Stromal cell of bone marrow (primary cell): Measurements from ENCODE around the gene INPP5E.

ENCODE experiments used
- DNase-seq: peaks from one replicate; pipeline ENCODE4 v3.0.0-alpha.2; 2012; ENCODE audit warnings: low read depth

INPP5E gene

GRCh38 chr9:136473354-136473721, 33.7 kb upstream of the INPP5E start:
- no peak for DNase-seq

GRCh38 chr9:136472640-136473353, 33.2 kb upstream of the INPP5E start:
- DNase-seq = no peak

GRCh38 chr9:136471802-136472487, 32.3 kb upstream of the INPP5E start:
- DNase-seq = no peak

GRCh38 chr9:136470792-136471469, 31.3 kb upstream of the INPP5E start:
- no peak for DNase-seq

- DNase-seq = no peak
These were observed 30.7 kb upstream of the INPP5E start for GRCh38 chr9:136470356-136470755.

GRCh38 chr9:136467766-136468165, 28.1 kb upstream of the INPP5E start:
- DNase-seq = no peak

- no peak for DNase-seq
These were observed 26.5 kb upstream of the INPP5E start for GRCh38 chr9:136466155-136466541.

- no peak for DNase-seq
These were observed 26.0 kb upstream of the INPP5E start for GRCh38 chr9:136465500-136466154.

GRCh38 chr9:136464241-136464640, 24.6 kb upstream of the INPP5E start:
- DNase-seq = no peak

- no peak for DNase-seq
These were observed 23.9 kb upstream of the INPP5E start for GRCh38 chr9:136463578-136463977.

DNA sequence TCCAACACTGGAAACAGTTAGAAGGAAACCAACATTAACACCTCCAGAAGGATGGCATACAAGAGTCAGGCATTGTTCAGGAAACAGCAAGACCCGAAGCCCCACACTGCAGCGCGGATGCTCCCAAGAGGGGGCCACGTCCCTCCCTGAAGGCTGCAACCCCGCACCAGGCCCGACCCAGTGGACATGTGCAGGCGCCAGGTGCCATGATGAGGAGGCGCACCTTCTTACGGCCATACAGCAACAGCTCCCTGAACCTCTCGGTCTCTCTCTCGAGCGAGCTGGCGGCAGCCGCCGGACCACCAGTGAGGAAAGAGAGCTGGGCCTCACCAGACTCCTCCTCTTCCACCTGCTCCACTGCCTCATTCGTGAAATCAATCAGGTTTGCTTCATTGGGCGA, 23.0 kb upstream of the INPP5E start:
- no peak for DNase-seq

- no peak for DNase-seq
These were observed 21.2 kb upstream of the INPP5E start for GRCh38 chr9:136460772-136461325.

DNA sequence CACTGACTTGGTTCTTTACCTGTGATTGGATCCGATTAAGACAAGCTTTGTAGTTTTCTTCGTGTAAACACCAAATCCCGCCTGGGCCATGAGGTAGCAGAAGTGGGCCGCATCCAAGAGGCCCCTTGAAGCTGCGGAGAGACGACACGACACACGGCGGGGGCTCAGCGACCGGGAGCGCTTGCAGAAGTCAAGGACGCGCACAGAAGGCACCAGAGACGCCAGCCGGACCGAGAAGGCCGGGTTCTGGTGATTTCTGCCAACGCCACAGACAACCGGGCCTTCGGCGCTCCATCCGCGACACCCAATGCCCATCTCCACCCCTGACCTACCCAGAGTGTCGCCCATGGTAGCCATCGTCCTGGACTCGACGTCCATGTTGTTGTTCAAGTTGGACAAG, 19.8 kb upstream of the INPP5E start:
- no peak for DNase-seq

- DNase-seq = no peak
These were observed 17.7 kb upstream of the INPP5E start for GRCh38 chr9:136457326-136457725.

GRCh38 chr9:136456258-136456657, 16.6 kb upstream of the INPP5E start:
- no peak for DNase-seq

GRCh38 chr9:136455043-136456002, 15.7 kb upstream of the INPP5E start:
- no peak for DNase-seq

- DNase-seq = no peak
These were observed 14.6 kb upstream of the INPP5E start for GRCh38 chr9:136454026-136454796.

GRCh38 chr9:136453326-136453725, 13.7 kb upstream of the INPP5E start:
- no peak for DNase-seq

- DNase-seq = no peak
These were observed 11.7 kb upstream of the INPP5E start for GRCh38 chr9:136451221-136451877.

GRCh38 chr9:136448655-136449054, 9.0 kb upstream of the INPP5E start:
- no peak for DNase-seq
